BLaER1 (cell line): Measurements from ENCODE around the gene KHNYN.

Experiments
- H3K27ac ChIP-seq: shearing (Covaris generic); formaldehyde crosslinking; 2 replicates; pipeline ENCODE4 v1.8.1; 2022
- H3K27me3 ChIP-seq: shearing (Covaris generic); formaldehyde crosslinking; 2 replicates; pipeline ENCODE4 v1.8.1; 2022
- H3K36me3 ChIP-seq: shearing (Covaris generic); formaldehyde crosslinking; 2 replicates; pipeline ENCODE4 v1.8.1; 2022
- H3K4me1 ChIP-seq: shearing (Covaris generic); formaldehyde crosslinking; 2 replicates; pipeline ENCODE4 v1.8.1; 2022
- H3K4me2 ChIP-seq: shearing (Covaris generic); formaldehyde crosslinking; 2 replicates; pipeline ENCODE4 v1.8.1; 2022
- H3K4me3 ChIP-seq: shearing (Covaris generic); formaldehyde crosslinking; 2 replicates; pipeline ENCODE4 v1.8.1; 2022
- H3K9ac ChIP-seq: shearing (Covaris generic); formaldehyde crosslinking; 2 replicates; pipeline ENCODE4 v1.8.1; 2022
- H3K9me3 ChIP-seq: shearing (Covaris generic); formaldehyde crosslinking; 2 replicates; pipeline ENCODE4 v1.8.1; 2022
- H4K20me1 ChIP-seq: shearing (Covaris generic); formaldehyde crosslinking; 2 replicates; pipeline ENCODE4 v1.8.1; 2022
- Cebpa-rat ChIP-seq: shearing (Covaris generic); IDR thresholded peaks from 2 replicates; pipeline ENCODE4 v1.8.1; 2022

Gene KHNYN

DNA sequence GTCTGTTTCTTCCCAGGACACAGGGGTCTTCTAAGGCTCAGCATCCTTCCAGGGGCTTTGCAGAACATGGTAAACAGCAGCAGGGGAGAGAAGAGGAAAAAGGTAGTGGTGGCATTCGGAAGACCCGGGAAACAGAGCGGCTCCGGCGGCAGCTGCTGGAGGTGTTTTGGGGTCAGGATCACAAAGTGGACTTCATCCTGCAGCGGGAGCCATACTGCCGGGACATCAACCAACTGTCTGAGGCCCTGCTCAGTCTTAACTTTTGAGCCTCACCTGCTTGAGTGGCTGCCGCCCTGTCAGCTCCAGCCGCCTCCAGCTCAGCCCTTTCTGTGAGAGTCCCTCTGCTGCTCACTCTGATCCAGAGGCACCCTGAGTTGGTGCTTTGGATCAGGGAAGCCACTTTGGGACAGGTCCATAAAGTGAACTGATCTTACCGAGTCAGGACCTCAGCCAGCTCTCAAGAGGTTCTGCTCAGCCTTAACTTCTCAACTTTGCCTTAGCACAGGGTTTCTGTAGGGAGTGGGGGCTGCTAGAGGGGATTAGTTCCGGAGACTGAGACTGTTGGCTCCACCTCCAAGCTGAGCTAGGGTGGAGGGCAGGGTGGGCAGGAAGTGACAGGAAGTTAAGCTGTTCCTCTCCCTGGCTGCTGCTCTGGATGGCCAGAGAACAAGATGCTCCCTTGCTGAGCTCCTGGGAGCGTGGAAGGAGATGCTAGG lies 7.4 kb downstream of the KHNYN start:
- Histone ChIP-seq H4K20me1 (peaks cover 5% of the 10 kb centered on the region), H3K4me2 (peak overlapping the region; percentile 95), H3K4me3 (peak overlapping the region; percentile 67), H3K27me3 (no peaks in the 10 kb centered on the region), H3K27ac (peak overlapping the region; percentile 96), H3K36me3 (peaks cover 63% of the 10 kb centered on the region), H3K9ac (peak overlapping the region; percentile 88), H3K9me3 (no peaks in the 10 kb centered on the region), H3K4me1 (peaks cover 95% of the 10 kb centered on the region)
- no peak for TF ChIP-seq Cebpa-rat

DNA sequence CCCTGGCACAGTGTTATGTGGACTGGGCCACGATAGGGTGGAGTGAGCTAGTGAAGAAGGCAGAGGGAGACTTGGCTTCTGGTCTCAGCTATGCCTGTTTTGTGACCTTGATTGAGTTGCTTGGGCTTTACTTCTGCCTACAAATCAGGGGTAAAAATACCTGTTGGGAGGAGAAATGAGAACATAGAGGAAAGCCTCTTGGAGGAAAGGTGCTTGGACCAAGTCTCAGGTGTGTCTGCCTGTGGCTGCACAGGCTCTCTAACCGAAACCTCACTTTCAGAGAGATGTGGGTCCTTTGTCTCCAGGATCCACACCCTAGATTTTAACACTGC lies 7.9 kb downstream of the KHNYN start:
- Histone ChIP-seq H3K9me3 (no peaks in the 10 kb centered on the region), H3K9ac (peak overlapping the region; percentile 88), H3K4me1 (peaks cover 89% of the 10 kb centered on the region), H3K36me3 (peaks cover 58% of the 10 kb centered on the region), H3K27me3 (no peaks in the 10 kb centered on the region), H3K27ac (peak overlapping the region; percentile 96), H3K4me2 (peak overlapping the region; percentile 95), H4K20me1 (no peaks in the 10 kb centered on the region; the same call in 1 of the 2 replicates), H3K4me3 (peak overlapping the region; percentile 67)
- TF ChIP-seq Cebpa-rat = no peak

DNA sequence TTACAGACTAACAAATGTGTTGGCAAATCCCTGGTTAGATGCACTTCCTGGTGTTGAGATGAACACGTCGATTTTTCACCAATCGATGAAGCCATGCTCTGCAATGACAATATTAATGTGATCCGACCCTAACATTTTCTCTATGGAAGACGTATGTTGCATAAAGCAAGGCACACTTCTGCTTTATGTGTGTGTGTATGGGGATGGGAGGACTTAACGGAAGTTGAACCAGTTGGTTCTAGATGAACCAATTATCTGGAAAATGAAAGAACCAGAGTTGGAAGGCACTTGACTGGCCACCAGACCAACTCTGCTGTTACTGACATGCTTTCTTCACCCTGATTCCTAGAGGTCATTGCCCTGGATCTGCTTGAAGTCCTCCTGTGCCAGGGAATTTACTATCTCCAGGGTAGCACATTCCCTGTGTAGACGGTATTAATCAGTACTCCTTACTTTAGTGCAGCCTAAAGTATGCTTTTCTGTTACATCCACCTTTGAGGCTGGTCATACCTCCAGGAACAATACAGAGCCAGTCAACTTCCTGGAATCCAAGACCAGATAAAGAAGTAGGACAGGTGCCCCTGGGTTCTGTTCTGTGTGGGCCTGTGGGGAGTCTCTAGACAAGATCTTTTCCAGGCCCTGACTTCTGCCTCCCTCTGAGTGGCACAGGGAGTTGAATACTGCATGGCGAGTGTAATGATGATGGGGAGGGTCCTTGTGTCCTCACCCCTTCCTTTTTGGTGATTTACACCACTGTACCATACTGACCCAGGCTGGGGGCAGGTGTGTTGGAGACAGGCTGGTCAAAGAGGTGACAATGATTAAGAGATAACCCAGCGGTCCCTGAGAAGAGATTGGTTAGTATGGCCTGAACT lies 8.7 kb downstream of the KHNYN start:
- Histone ChIP-seq H3K9me3 (no peaks in the 10 kb centered on the region), H3K27ac (peak overlapping the region; percentile 96), H3K4me1 (peaks cover 84% of the 10 kb centered on the region), H3K4me3 (no peak overlapping the region), H3K36me3 (peaks cover 50% of the 10 kb centered on the region), H3K4me2 (peak overlapping the region; percentile 95), H3K27me3 (no peaks in the 10 kb centered on the region), H3K9ac (peak overlapping the region; percentile 88; the same call in 1 of the 2 replicates), H4K20me1 (no peaks in the 10 kb centered on the region; the same call in 1 of the 2 replicates)
- no peak for TF ChIP-seq Cebpa-rat

DNA sequence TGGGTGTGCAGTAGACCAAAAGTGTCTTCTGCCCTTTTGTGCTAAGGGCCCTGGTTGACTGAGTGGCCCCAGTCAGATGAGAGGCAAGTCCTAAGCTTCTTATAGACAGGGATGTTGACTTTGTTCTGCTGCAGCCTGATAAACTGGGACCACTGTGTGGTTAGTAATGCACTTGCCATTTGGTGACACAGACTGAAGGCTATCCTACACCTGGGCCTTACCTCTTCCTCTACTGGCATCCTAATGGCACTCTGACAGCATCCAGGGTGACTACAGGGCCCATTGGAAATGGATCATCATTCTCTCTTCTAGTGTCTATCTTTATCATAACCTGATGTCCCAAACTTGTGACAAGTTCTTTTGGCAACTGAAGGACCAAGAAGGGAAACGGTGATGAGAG lies 9.5 kb downstream of the KHNYN start:
- H4K20me1 ChIP-seq = no peaks in the 10 kb centered on the region; the same call in 1 of the 2 replicates
- H3K4me2 ChIP-seq = peak overlapping the region; percentile 95
- H3K36me3 ChIP-seq = peaks cover 45% of the 10 kb centered on the region
- H3K27ac ChIP-seq = 0 out of 2 replicates have a peak overlapping the region, but pooled peaks have one; percentile 32
- no peak overlapping the region for H3K9ac ChIP-seq
- H3K4me1 ChIP-seq = peaks cover 81% of the 10 kb centered on the region
- H3K9me3 ChIP-seq = peaks cover 1% of the 10 kb centered on the region; the same call in 1 of the 2 replicates
- no peaks in the 10 kb centered on the region for H3K27me3 ChIP-seq
- H3K4me3 ChIP-seq = no peak overlapping the region
- TF ChIP-seq Cebpa-rat = no peak

DNA sequence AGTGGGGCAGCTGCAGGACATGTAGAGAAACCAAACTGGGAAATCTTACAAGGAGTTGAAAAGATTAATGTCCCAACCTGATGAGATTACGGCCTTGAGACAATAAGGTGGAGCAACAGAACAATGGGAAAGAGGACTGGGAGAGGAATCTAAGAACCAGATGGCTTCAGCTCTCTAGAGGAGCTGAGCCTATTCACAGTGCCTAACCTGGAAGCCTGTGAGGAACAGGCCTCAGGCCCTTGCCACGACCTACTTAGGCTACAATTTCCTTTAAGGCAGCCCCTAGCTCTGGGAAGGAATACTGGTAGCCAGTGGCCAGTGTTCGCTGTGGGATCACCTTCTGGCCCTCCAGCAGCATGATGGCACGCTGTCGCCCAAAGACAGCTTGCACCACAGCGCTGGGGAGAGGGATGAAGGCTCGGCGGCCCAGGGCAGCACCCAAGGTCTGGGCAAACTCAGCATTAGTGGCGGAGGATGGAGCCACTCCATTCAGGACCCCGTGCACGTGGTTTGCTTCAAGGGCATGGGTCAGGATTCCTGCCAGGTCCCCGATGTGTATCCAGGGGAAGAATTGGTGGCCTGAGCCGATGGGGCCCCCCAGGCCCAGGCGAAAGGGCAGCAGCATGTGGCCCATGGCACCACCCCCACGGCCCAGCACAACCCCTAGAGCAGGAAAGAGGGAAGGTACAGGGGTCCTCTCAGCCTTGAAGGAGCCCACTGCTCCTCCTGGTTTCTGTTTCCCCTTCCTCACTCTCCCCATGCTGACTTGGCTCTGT lies 10.3 kb downstream of the KHNYN start:
- peaks cover 9% of the 10 kb centered on the region for H3K9me3 ChIP-seq
- H3K9ac ChIP-seq = peak overlapping the region; percentile 91; the same call in 1 of the 2 replicates
- H3K27ac ChIP-seq = peak overlapping the region; percentile 32; the same call in 1 of the 2 replicates
- no peak overlapping the region for H3K4me3 ChIP-seq
- no peak for TF ChIP-seq Cebpa-rat
- H4K20me1 ChIP-seq = no peaks in the 10 kb centered on the region; the same call in 1 of the 2 replicates
- H3K27me3 ChIP-seq = no peaks in the 10 kb centered on the region
- peak overlapping the region; percentile 95 for H3K4me2 ChIP-seq
- H3K36me3 ChIP-seq = peaks cover 40% of the 10 kb centered on the region
- H3K4me1 ChIP-seq = peaks cover 81% of the 10 kb centered on the region

DNA sequence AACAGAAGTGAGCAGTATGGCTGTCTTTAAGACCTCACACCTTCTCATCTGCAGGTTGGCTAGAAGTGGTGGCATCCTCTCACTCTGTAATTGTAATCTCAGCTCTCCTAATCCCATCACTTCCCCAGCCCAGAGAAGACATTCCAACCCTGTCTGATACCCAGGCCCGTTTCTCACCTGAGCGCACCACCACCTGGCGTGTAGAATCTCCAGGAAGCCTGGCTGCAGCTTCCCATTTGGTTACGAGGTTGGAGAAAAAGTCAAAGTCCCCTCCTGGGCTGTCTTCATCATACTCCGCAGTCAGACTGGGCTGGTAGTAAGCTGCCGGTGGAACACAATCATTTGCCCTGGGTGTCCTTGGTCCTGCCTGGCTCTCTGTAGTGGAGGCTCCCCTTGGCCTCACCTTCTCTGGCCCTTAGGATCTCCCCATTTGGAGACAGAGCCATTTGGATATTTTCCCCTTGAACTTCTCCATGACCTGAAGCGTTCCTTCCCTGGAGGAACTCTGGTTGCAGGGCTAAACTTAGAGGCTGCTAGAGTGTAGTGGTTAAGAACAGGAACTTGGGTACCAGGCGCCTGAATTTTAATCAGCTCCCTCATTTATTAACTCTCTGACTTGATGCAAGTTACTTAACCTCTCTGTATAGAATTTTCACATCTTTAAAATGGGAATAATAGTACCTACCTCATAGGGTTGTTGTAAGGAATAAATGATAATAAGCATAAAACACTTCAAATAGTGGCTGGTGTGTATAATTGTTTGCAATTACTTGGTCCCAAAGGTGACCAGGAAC lies 11.0 kb downstream of the KHNYN start:
- Histone ChIP-seq H3K9me3 (peaks cover 17% of the 10 kb centered on the region), H3K36me3 (peaks cover 43% of the 10 kb centered on the region), H3K4me1 (peaks cover 80% of the 10 kb centered on the region), H3K27ac (peak overlapping the region; percentile 97; the same call in 1 of the 2 replicates), H3K4me2 (peak overlapping the region; percentile 95), H3K9ac (peak overlapping the region; percentile 91), H4K20me1 (no peaks in the 10 kb centered on the region; the same call in 1 of the 2 replicates), H3K27me3 (no peaks in the 10 kb centered on the region), H3K4me3 (peak overlapping the region; percentile 79)
- TF ChIP-seq Cebpa-rat = no peak

DNA sequence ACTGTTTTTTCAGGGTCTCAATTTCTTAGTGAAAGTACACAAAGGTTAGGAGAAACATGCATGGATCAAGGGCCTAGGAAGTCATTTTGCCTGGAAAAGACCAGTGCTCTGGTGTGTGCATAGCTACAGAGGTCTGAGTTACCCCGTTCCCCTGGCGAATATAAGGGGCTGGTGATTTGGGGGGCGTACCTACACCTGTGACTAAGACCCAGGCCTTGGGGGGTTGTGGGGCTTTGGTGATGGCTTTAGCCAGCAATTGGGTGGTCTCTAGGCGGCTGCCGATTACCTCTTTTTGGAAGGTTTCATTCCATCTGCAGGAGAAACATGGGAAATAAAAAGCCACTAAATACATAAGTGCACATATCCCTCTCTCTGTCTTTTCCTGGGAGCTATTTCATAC lies 11.7 kb downstream of the KHNYN start:
- Histone ChIP-seq H3K4me3 (peak overlapping the region; percentile 79), H3K4me1 (peaks cover 73% of the 10 kb centered on the region), H3K4me2 (peak overlapping the region; percentile 95), H3K27me3 (no peaks in the 10 kb centered on the region), H3K27ac (peak overlapping the region; percentile 97), H3K36me3 (peaks cover 43% of the 10 kb centered on the region), H3K9me3 (peaks cover 22% of the 10 kb centered on the region), H4K20me1 (no peaks in the 10 kb centered on the region; the same call in 1 of the 2 replicates), H3K9ac (peak overlapping the region; percentile 91)
- TF ChIP-seq Cebpa-rat = no peak

DNA sequence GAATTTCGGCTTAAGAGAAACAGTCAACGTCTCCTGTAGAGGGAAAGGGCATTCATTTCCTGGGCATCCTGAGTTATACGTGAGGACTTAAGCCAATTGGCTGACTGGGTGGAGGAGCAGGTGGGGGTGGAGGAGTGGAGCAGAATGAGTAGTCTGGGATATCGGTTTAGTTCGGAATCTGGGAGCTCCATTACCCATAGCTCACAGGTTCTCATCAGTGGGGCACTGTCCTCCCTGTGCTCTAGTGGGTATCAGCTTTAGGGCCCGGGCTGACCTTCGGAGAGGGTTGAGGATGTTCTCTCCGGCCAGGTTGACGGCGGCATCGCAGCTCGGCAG lies 12.1 kb downstream of the KHNYN start:
- H3K9ac ChIP-seq = peak overlapping the region; percentile 91
- TF ChIP-seq Cebpa-rat = no peak
- no peaks in the 10 kb centered on the region; the same call in 1 of the 2 replicates for H4K20me1 ChIP-seq
- H3K27ac ChIP-seq = peak overlapping the region; percentile 97
- H3K4me1 ChIP-seq = peaks cover 72% of the 10 kb centered on the region
- peak overlapping the region; percentile 95 for H3K4me2 ChIP-seq
- peaks cover 22% of the 10 kb centered on the region for H3K9me3 ChIP-seq
- peak overlapping the region; percentile 79 for H3K4me3 ChIP-seq
- H3K27me3 ChIP-seq = no peaks in the 10 kb centered on the region
- H3K36me3 ChIP-seq = peaks cover 43% of the 10 kb centered on the region
